PFSK-1 (cell line): ENCODE measurements around the gene SPTB.

Experiments
- FOXP2 ChIP-seq: optimal IDR thresholded peaks from 2 replicates; pipeline ENCODE3; 2011; ENCODE audit warnings: borderline replicate concordance, control low read depth, inconsistent platforms; ENCODE audit not compliant: insufficient read depth; ENCODE audit errors: extremely low read length, extremely low read depth
- POLR2AphosphoS5 ChIP-seq: IDR thresholded peaks from 2 replicates; pipeline ENCODE4 v1.6.1; 2012; ENCODE audit warnings: low read depth, mild to moderate bottlenecking, control low read depth, low read length, moderate library complexity
- SIN3A ChIP-seq: IDR thresholded peaks from 2 replicates; pipeline ENCODE4 v1.6.1; 2012; ENCODE audit warnings: mild to moderate bottlenecking, low read length, moderate library complexity, borderline replicate concordance; ENCODE audit not compliant: insufficient read depth
- TAF1 ChIP-seq: IDR thresholded peaks from 2 replicates; pipeline ENCODE4 v1.6.1; 2012; ENCODE audit warnings: low read length, control low read depth, borderline replicate concordance; ENCODE audit not compliant: insufficient read depth
- TF ChIP-seq, protein P1 (sequence below), 2 experiments: IDR thresholded peaks; 2 replicates each; pipeline versions ENCODE4 v1.6.1 to v1.8.0; 2011 to 2012; ENCODE audit warnings: low read depth in 2 of 2, low read length in 2 of 2, control low read depth in 1 of 2, inconsistent platforms in 1 of 2, mild to moderate bottlenecking in 1 of 2, moderate library complexity in 1 of 2; ENCODE audit not compliant: insufficient read depth in 1 of 2

The SPTB gene

GRCh38 chr14:64792871-64793560 is 86.7 kb downstream of the SPTB start:
- TF ChIP-seq SIN3A (no peak), POLR2AphosphoS5 (no peak), TAF1 (no peak)

DNA sequence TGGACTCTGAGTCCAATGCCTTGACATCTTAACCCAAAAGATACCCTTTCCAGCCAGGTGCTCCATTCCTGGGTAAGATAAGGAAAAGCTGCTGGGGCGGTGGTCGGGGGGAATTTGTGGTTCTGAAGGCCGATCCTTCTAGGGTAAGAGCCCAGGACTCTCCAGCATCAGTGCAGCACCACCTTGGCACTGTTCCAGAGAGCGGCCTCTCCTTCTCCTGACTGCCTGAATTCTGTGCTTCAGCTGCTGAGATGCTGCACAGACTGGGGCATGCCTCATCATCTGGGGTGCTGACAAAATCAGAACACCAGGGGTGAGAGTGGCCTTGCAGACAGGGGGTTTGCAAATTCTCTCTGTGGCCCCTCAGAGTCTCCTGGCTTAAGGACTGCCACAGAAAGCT is 87.5 kb downstream of the SPTB start:
- TF ChIP-seq POLR2AphosphoS5 (no peak), SIN3A (no peak), FOXP2 (no peak), TAF1 (no peak)
- TF ChIP-seq, protein P1, sequence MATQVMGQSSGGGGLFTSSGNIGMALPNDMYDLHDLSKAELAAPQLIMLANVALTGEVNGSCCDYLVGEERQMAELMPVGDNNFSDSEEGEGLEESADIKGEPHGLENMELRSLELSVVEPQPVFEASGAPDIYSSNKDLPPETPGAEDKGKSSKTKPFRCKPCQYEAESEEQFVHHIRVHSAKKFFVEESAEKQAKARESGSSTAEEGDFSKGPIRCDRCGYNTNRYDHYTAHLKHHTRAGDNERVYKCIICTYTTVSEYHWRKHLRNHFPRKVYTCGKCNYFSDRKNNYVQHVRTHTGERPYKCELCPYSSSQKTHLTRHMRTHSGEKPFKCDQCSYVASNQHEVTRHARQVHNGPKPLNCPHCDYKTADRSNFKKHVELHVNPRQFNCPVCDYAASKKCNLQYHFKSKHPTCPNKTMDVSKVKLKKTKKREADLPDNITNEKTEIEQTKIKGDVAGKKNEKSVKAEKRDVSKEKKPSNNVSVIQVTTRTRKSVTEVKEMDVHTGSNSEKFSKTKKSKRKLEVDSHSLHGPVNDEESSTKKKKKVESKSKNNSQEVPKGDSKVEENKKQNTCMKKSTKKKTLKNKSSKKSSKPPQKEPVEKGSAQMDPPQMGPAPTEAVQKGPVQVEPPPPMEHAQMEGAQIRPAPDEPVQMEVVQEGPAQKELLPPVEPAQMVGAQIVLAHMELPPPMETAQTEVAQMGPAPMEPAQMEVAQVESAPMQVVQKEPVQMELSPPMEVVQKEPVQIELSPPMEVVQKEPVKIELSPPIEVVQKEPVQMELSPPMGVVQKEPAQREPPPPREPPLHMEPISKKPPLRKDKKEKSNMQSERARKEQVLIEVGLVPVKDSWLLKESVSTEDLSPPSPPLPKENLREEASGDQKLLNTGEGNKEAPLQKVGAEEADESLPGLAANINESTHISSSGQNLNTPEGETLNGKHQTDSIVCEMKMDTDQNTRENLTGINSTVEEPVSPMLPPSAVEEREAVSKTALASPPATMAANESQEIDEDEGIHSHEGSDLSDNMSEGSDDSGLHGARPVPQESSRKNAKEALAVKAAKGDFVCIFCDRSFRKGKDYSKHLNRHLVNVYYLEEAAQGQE (IDR thresholded peaks at IDR 0.05; ENCODE audit: insufficient read depth in 1 of 2, low read depth in 2 of 2, low read length in 2 of 2), result no peak

GRCh38 chr14:64790478-64790877 is 89.2 kb downstream of the SPTB start:
- no peak for TF ChIP-seq SIN3A
- TF ChIP-seq FOXP2, result no peak
- TF ChIP-seq POLR2AphosphoS5, result no peak
- TF ChIP-seq TAF1, result no peak
- TF ChIP-seq, protein P1 (IDR thresholded peaks at IDR 0.05; ENCODE audit: insufficient read depth in 1 of 2, low read depth in 2 of 2, low read length in 2 of 2), result no peak

- TF ChIP-seq SIN3A (no peak), TAF1 (no peak), FOXP2 (no peak), POLR2AphosphoS5 (no peak)
- TF ChIP-seq, protein P1 (IDR thresholded peaks at IDR 0.05; ENCODE audit: insufficient read depth in 1 of 2, low read depth in 2 of 2, low read length in 2 of 2), result no peak
Observed at GRCh38 chr14:64789696-64790095, 90.0 kb downstream of the SPTB start.

- TF ChIP-seq POLR2AphosphoS5, result no peak
- TF ChIP-seq TAF1, result no peak
Observed at GRCh38 chr14:64788706-64789105, 91.0 kb downstream of the SPTB start.

- TF ChIP-seq TAF1 (no peak), POLR2AphosphoS5 (no peak), FOXP2 (no peak), SIN3A (no peak)
- TF ChIP-seq, protein P1 (IDR thresholded peaks at IDR 0.05; ENCODE audit: insufficient read depth in 1 of 2, low read depth in 2 of 2, low read length in 2 of 2), result no peak
Observed at GRCh38 chr14:64787619-64788018, 92.1 kb downstream of the SPTB start.
